Activated CD4-positive, alpha-beta T cell treated with anti-CD3 and anti-CD28 coated beads, Interleukin-2, amount 10 ng/mL, durations not matched to agents 7 days and 5 days (primary cell): ENCODE data around the gene CRYZL1. TPM values are rescaled to one million over a fixed set of nuclear protein-coding genes. Genes with fewer than 3 reads are reported as not detected.
A peak's percentile ranks its signal among the peaks of the same experiment; 100 is the strongest.
"Not testable (repeated sequence)": the region's sequence is repeated elsewhere in the genome, so short reads cannot be mapped to it uniquely, and the experiment has no call there.

ENCODE experiments used
- CTCF ChIA-PET: fragments of 350-600 bp; sonication (Branson Sonifier 250); formaldehyde crosslinking; loops from one replicate; lab custom pipeline; 2021; ENCODE audit warnings: antibody characterized with exemption; lab: Charles Lee
- POLR2A ChIA-PET: fragments of 350-600 bp; sonication (Branson Sonifier 250); formaldehyde crosslinking; loops from one replicate; lab custom pipeline; 2021; ENCODE audit warnings: antibody characterized with exemption; lab: Charles Lee
- DNase-seq: peaks from one replicate; pipeline ENCODE4 v3.0.0-alpha.2; 2020
- H3K27ac Mint-ChIP-seq: one replicate; pipeline ENCODE4 v1.8.0; 2021; ENCODE audit warnings: mild to moderate bottlenecking, moderate library complexity, mixed read lengths
- H3K27me3 Mint-ChIP-seq: one replicate; pipeline ENCODE4 v1.8.0; 2021; ENCODE audit warnings: mixed read lengths
- H3K36me3 Mint-ChIP-seq: one replicate; pipeline ENCODE4 v1.8.0; 2021; ENCODE audit warnings: low read depth, mixed read lengths
- H3K4me1 Mint-ChIP-seq: one replicate; pipeline ENCODE4 v1.8.0; 2021; ENCODE audit warnings: mixed read lengths
- H3K4me3 Mint-ChIP-seq: one replicate; pipeline ENCODE4 v1.8.0; 2021; ENCODE audit warnings: mild to moderate bottlenecking, moderate library complexity, mixed read lengths
- H3K9me3 Mint-ChIP-seq: one replicate; pipeline ENCODE4 v1.8.0; 2021; ENCODE audit warnings: mixed read lengths
- total RNA-seq, 2 experiments: library from RNA; stranded (reverse); gene quantifications; one replicate each; pipeline ENCODE4 v1.2.3, GENCODE V29; 2021

The CRYZL1 gene
- total RNA-seq, 2 experiments from 2014 or later: 34.5 to 38.4 TPM

- no peaks in the 10 kb centered on the region for H3K9me3 Mint-ChIP-seq
- H3K36me3 Mint-ChIP-seq: no peaks in the 10 kb centered on the region
- DNase-seq: no peak
- peak overlapping the region; percentile 83 for H3K4me3 Mint-ChIP-seq
- H3K27me3 Mint-ChIP-seq: peaks cover 27% of the 10 kb centered on the region
- H3K4me1 Mint-ChIP-seq: peaks cover 16% of the 10 kb centered on the region
- CTCF ChIA-PET: no interaction called here
- POLR2A ChIA-PET: no interaction called here
- peak overlapping the region; percentile 19 for H3K27ac Mint-ChIP-seq
Measured at GRCh38 chr21:33642896-33643657, 1.5 kb upstream of the CRYZL1 start.

GRCh38 chr21:33642027-33642895, 720 bp upstream of the CRYZL1 start, which contains the start of gene ITSN1:
ITSN1 (plus strand) TSS chr21:33642501; CDS start chr21:33718829, 76,328 bp downstream.
- Mint-ChIP-seq H3K27ac (peak within 1 kb of the TSS; percentile 97), H3K9me3 (no peaks in the 10 kb centered on the region), H3K36me3 (peaks cover 3% of the 10 kb centered on the region), H3K4me1 (peaks cover 18% of the 10 kb centered on the region), H3K4me3 (peak within 1 kb of the TSS; percentile 84), H3K27me3 (peaks cover 27% of the 10 kb centered on the region)
- POLR2A ChIA-PET: no interaction called here
- CTCF ChIA-PET: no interaction called here
- peak; percentile 100 for DNase-seq

- H3K4me1 Mint-ChIP-seq: peaks cover 21% of the 10 kb centered on the region
- H3K27me3 Mint-ChIP-seq: peaks cover 25% of the 10 kb centered on the region
- no peaks in the 10 kb centered on the region for H3K9me3 Mint-ChIP-seq
- peak overlapping the region; percentile 97 for H3K27ac Mint-ChIP-seq
- POLR2A ChIA-PET: interaction anchor here (0.6 kb wide), 1 partner anchor 28 kb away, joined by 8 read pairs; no protein-coding TSS in a partner anchor
- H3K36me3 Mint-ChIP-seq: peaks cover 3% of the 10 kb centered on the region
- peak; percentile 14 for DNase-seq
- CTCF ChIA-PET: interaction anchor here (0.6 kb wide), 1 partner anchor 294 kb away, joined by 3 read pairs; no protein-coding TSS in a partner anchor
- H3K4me3 Mint-ChIP-seq: peak overlapping the region; percentile 84
Measured at GRCh38 chr21:33640697-33641351, 717 bp downstream of the CRYZL1 start.

- no peak overlapping the region for H3K4me3 Mint-ChIP-seq
- ChIA-PET CTCF (interaction anchor here (0.6 kb wide), 2 partner anchors 1066 to 1370 kb away, joined by 3 to 9 read pairs; no protein-coding TSS in a partner anchor), POLR2A (interaction anchor here (0.6 kb wide), 1 partner anchor 70 kb away, joined by 3 read pairs; no protein-coding TSS in a partner anchor)
- no peak overlapping the region for H3K27ac Mint-ChIP-seq
- peaks cover 18% of the 10 kb centered on the region for H3K36me3 Mint-ChIP-seq
- H3K4me1 Mint-ChIP-seq: peaks cover 4% of the 10 kb centered on the region
- no peaks in the 10 kb centered on the region for H3K9me3 Mint-ChIP-seq
- no peaks in the 10 kb centered on the region for H3K27me3 Mint-ChIP-seq
- no peak for DNase-seq
Measured at GRCh38 chr21:33634254-33634653, 7.3 kb downstream of the CRYZL1 start.

- CTCF ChIA-PET: interaction anchor here (1.3 kb wide), 1 partner anchor 37 kb away, joined by 4 read pairs; the partner anchor contains the start of gene DONSON
- POLR2A ChIA-PET, H3K27ac Mint-ChIP-seq, H3K4me3 Mint-ChIP-seq, DNase-seq, H3K27me3 Mint-ChIP-seq, H3K9me3 Mint-ChIP-seq, H3K4me1 Mint-ChIP-seq: not testable (repeated sequence)
- H3K36me3 Mint-ChIP-seq: peaks cover 24% of the 10 kb centered on the region
Measured at GRCh38 chr21:33626151-33626550, 15.4 kb downstream of the CRYZL1 start.

- no peaks in the 10 kb centered on the region for H3K9me3 Mint-ChIP-seq
- no peaks in the 10 kb centered on the region for H3K27me3 Mint-ChIP-seq
- H3K4me1 Mint-ChIP-seq: peaks cover 2% of the 10 kb centered on the region
- no peak for DNase-seq
- POLR2A ChIA-PET: no interaction called here
- H3K4me3 Mint-ChIP-seq: no peak overlapping the region
- H3K36me3 Mint-ChIP-seq: peaks cover 16% of the 10 kb centered on the region
- H3K27ac Mint-ChIP-seq: no peak overlapping the region
- CTCF ChIA-PET: interaction anchor here (1.8 kb wide), 1 partner anchor 9 kb away, joined by 5 read pairs; no protein-coding TSS in a partner anchor
Measured at GRCh38 chr21:33622253-33622652, 19.3 kb downstream of the CRYZL1 start.

GRCh38 chr21:33619726-33620125, 21.8 kb downstream of the CRYZL1 start:
- Mint-ChIP-seq H3K4me1 (no peaks in the 10 kb centered on the region), H3K27me3 (no peaks in the 10 kb centered on the region), H3K4me3 (no peak overlapping the region), H3K9me3 (no peaks in the 10 kb centered on the region), H3K36me3 (peaks cover 17% of the 10 kb centered on the region), H3K27ac (no peak overlapping the region)
- ChIA-PET CTCF (interaction anchor here (0.8 kb wide), 1 partner anchor 18 kb away, joined by 4 read pairs; no protein-coding TSS in a partner anchor), POLR2A (no interaction called here)
- no peak for DNase-seq

GRCh38 chr21:33618407-33618806, 23.1 kb downstream of the CRYZL1 start:
- no peak for DNase-seq
- ChIA-PET CTCF (no interaction called here), POLR2A (no interaction called here)
- Mint-ChIP-seq H3K36me3 (peaks cover 15% of the 10 kb centered on the region), H3K4me3 (no peak overlapping the region), H3K27me3 (no peaks in the 10 kb centered on the region), H3K27ac (no peak overlapping the region), H3K9me3 (no peaks in the 10 kb centered on the region), H3K4me1 (no peaks in the 10 kb centered on the region)

- H3K27me3 Mint-ChIP-seq, H3K27ac Mint-ChIP-seq, POLR2A ChIA-PET, H3K4me3 Mint-ChIP-seq, H3K4me1 Mint-ChIP-seq, DNase-seq, H3K9me3 Mint-ChIP-seq: not testable (repeated sequence)
- H3K36me3 Mint-ChIP-seq: peaks cover 21% of the 10 kb centered on the region
- CTCF ChIA-PET: interaction anchor here (0.6 to 0.8 kb wide), 3 partner anchors 12 to 949 kb away, joined by 3 read pairs; no protein-coding TSS in a partner anchor
Measured at GRCh38 chr21:33617565-33617964, 24.0 kb downstream of the CRYZL1 start.

GRCh38 chr21:33611006-33611744, 30.4 kb downstream of the CRYZL1 start:
- H3K36me3 Mint-ChIP-seq: peaks cover 13% of the 10 kb centered on the region
- H3K27ac Mint-ChIP-seq: no peak overlapping the region
- POLR2A ChIA-PET: no interaction called here
- H3K9me3 Mint-ChIP-seq: no peaks in the 10 kb centered on the region
- no peaks in the 10 kb centered on the region for H3K4me1 Mint-ChIP-seq
- H3K27me3 Mint-ChIP-seq: no peaks in the 10 kb centered on the region
- CTCF ChIA-PET: interaction anchor here (1.1 to 1.2 kb wide), 2 partner anchors 14 to 37 kb away, joined by 3 read pairs; no protein-coding TSS in a partner anchor
- H3K4me3 Mint-ChIP-seq: no peak overlapping the region
- no peak for DNase-seq

- Mint-ChIP-seq H3K4me3 (no peak overlapping the region), H3K36me3 (peaks cover 13% of the 10 kb centered on the region), H3K27ac (no peak overlapping the region), H3K9me3 (no peaks in the 10 kb centered on the region), H3K4me1 (peaks cover 4% of the 10 kb centered on the region), H3K27me3 (no peaks in the 10 kb centered on the region)
- ChIA-PET POLR2A (no interaction called here), CTCF (interaction anchor here (0.7 kb wide), 1 partner anchor 96 kb away, joined by 5 read pairs; no protein-coding TSS in a partner anchor)
- no peak for DNase-seq
Measured at GRCh38 chr21:33608559-33608958, 33.0 kb downstream of the CRYZL1 start.
